GM12873 (cell line): ENCODE results near the gene QRFPR.

Experiments
- TF ChIP-seq, protein P1 (sequence below): IDR thresholded peaks from 2 replicates; pipeline ENCODE4 v1.5.1; 2012; ENCODE audit warnings: low read depth, mild to moderate bottlenecking, moderate library complexity, low read length, control low read depth; ENCODE audit not compliant: insufficient read depth; ENCODE audit errors: missing control alignments

Gene QRFPR

DNA sequence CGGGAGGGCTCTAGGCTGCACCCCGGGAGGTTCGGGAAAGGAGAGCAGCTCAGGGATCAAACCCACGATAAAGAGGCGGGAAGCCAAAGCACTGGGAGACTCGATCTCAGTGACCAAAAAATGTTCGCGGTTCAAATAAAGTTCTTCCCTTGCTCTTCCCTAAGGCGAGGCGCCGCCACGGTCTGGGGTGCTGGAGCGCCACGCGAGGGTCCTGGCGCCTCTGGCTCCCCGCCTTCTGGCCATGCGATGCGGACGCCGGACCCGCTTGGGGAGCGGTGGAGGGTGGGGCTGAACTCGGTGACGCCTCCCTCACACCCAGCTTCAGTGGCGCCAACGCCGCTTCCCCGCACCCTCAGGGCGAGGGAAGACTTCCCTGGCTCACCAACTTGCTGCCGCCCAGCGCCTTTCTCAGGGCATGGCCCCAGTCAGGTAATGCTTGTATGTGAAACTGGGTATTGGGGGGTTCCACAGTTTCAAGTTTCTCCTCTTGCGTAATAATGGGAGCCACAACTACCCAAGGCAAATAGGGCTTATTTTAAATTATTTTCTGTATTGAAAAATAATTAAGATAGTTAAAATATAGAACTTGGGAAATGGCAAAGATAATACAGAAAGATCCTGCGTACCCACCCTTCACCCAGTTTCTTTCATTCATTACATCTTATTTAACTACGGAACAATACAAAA, at the start of gene QRFPR:
Gene QRFPR (minus strand): TSS at position 243 of the 687 bp plus-strand sequence. CDS start 371 bp downstream, outside the sequence.
- TF ChIP-seq, protein P1, sequence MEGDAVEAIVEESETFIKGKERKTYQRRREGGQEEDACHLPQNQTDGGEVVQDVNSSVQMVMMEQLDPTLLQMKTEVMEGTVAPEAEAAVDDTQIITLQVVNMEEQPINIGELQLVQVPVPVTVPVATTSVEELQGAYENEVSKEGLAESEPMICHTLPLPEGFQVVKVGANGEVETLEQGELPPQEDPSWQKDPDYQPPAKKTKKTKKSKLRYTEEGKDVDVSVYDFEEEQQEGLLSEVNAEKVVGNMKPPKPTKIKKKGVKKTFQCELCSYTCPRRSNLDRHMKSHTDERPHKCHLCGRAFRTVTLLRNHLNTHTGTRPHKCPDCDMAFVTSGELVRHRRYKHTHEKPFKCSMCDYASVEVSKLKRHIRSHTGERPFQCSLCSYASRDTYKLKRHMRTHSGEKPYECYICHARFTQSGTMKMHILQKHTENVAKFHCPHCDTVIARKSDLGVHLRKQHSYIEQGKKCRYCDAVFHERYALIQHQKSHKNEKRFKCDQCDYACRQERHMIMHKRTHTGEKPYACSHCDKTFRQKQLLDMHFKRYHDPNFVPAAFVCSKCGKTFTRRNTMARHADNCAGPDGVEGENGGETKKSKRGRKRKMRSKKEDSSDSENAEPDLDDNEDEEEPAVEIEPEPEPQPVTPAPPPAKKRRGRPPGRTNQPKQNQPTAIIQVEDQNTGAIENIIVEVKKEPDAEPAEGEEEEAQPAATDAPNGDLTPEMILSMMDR, result no peak

DNA sequence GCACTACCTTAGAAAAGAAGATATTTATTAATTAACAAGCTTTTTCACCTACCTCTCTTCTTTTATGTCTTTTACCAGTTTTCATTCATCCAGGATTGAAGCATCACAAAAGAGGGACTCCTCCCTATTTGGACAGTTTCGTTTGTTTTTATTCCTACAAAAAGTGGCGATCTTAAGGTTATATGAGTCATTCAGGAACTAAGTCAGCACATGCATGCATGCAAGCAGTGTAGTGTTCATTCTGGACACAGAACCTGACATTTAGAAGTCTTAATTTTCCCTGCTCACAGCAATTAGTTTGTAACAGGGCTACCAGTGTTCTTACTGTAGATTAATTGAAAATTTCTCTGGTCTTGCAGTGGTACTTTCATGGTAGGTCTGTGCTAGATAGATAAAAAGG, 47.9 kb upstream of the QRFPR start:
- TF ChIP-seq, protein P1, result no peak

DNA sequence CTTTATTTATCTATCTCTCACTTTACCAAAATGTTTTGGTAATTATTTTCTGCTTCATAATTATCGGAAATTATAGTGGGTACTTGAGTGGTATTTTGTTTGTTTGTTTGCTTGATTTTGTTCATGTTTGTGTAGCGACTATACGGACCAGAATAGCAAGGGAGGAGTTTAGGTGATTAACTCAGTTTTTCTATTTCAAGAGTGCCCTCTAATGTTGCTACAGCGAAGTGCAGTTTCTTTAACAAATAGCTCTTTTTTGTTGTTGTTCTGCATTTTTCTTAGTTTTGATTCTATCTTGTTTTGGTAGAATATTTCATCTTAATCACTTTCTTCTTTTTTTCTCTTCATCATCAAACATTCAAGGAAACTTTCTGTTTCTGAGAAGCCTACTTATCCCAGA, 40.8 kb upstream of the QRFPR start:
- TF ChIP-seq, protein P1, result peak; percentile 39

DNA sequence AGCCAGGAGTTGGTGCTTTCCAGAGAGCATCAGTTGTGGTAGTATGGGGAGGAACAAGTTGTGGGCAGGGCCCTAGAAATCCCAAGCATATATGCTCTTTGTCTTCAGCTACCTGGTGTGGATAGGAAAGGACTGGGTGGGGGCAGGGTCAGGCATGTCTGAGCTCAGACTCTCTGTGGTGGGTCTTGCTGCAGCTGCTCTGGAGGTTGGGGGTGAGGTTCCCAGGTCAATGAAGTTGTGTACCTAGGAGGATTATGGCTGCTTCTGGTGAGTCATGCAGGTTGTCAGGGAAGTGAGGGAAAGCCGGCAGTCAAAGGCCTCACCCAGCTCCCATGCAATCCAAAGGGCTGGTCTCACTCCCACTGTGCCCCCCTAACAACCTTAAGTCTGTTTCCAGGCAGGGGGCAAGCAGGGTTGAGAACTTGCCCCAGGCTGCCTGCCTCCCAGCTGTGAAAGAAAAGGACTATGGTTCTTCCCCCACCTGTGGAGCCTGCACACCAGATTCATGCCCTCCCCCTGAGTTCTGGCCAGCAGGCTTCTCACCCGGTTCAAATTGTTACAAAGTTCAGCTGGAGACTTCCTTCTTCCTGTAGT, 30.4 kb upstream of the QRFPR start:
- TF ChIP-seq, protein P1, result no peak

DNA sequence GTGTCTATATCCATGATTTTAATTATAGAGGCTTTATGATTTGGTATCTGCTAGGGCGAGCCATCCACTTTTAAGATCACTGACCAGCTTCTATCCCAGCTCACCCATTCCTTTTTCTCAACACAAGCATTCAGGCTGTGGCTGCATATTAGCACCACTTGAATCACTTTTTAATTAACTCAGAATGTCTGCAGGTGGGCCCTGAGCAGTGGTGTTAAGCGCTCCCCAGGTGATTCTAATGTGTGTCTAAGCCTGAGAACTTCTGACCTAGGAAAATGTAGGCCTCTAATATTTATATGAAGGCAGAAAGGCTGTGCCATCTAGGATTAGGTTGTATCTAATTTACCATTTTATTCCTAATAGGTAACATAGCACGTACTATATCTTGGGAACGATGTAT, 19.8 kb upstream of the QRFPR start:
- TF ChIP-seq, protein P1, result no peak

DNA sequence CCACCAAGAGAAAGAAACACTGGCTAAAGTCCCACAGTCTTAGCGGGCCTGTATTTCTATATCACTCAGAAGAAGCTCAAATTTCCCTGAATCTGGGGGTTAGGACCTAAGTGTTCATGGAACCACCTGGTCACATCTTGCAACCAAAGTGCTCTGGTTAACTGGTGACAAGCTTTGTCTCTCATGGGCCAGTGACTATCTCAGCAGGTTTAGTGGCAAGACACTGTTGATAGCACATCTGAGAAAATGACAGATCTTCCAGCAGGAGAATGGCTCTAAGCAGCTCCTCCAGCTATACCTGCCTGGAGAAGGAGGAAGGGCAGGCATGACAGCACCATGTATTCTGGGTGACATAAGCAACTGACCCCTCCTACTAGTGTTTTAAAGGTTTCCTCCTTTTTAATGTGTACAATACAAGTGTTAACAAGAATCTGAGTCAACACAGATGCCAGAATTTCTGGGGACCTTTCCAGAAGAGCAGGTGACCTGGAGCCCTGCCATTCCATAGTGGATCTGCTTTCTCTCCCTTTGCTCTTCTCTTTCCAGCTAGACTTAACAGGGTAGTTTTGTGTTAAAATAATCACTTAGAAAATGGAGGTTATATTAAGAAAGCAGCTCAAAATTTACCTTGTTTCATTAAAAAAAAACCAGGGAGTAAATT, 17.3 kb upstream of the QRFPR start:
- TF ChIP-seq, protein P1, result no peak

DNA sequence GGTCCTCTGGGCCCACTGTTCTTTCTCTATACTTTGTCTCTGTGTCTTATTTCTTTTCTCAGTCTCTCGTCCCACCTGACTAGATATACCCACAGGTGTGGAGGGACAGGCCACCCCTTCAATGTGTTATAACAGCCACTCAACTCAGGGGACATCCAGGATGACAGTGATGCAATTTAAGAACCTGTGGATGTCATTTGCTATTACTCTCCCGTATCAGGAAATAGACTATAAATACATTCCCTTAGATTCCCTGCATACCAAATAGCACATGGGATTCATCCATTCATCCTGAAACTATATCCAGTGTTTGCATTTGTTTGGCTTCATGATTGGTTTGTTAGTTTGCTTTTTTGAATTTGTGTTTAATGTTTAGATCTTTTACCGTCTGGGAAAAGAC, 16.6 kb upstream of the QRFPR start:
- TF ChIP-seq, protein P1, result no peak
